Hepatocyte (in vitro differentiated cells): Measurements from ENCODE around the gene IL12RB2. TPM values are rescaled to one million over a fixed set of nuclear protein-coding genes. Genes with fewer than 3 reads are reported as not detected.

Experiments used
- DNase-seq: peaks from one replicate; pipeline ENCODE4 v3.0.0-alpha.2; 2016; ENCODE audit warnings: low spot score
- H2AFZ ChIP-seq: fragments of 200-600 bp; sonication (generic); 2 replicates; pipeline ENCODE4 v1.6.0; 2016; ENCODE audit warnings: antibody characterized with exemption, mild to moderate bottlenecking
- H3K27ac ChIP-seq: fragments of 200-600 bp; sonication (generic); 2 replicates; pipeline ENCODE4 v1.5.1; 2016; ENCODE audit warnings: mild to moderate bottlenecking
- H3K27me3 ChIP-seq: fragments of 200-600 bp; sonication (generic); 2 replicates; pipeline ENCODE4 v1.6.1; 2016
- H3K36me3 ChIP-seq: fragments of 200-600 bp; sonication (generic); replicated peaks from 2 replicates; pipeline ENCODE4 v1.5.1; 2016; ENCODE audit warnings: low read depth; ENCODE audit not compliant: insufficient read depth
- H3K4me1 ChIP-seq: fragments of 200-600 bp; sonication (generic); 2 replicates; pipeline ENCODE4 v1.5.1; 2016; ENCODE audit warnings: mild to moderate bottlenecking, moderate library complexity; ENCODE audit not compliant: insufficient read depth
- H3K4me2 ChIP-seq: fragments of 200-600 bp; sonication (generic); 2 replicates; pipeline ENCODE4 v1.6.0; 2016
- H3K4me3 ChIP-seq: fragments of 200-600 bp; sonication (generic); 2 replicates; pipeline ENCODE4 v1.5.1; 2016; ENCODE audit warnings: mild to moderate bottlenecking
- H3K79me2 ChIP-seq: fragments of 200-600 bp; sonication (generic); 2 replicates; pipeline ENCODE4 v1.6.0; 2017; ENCODE audit warnings: mild to moderate bottlenecking
- H3K9me2 ChIP-seq: fragments of 200-600 bp; sonication (generic); replicated peaks from 2 replicates; pipeline ENCODE4 v1.6.0; 2017; ENCODE audit warnings: mild to moderate bottlenecking; ENCODE audit not compliant: insufficient read depth
- H3K9me3 ChIP-seq: fragments of 200-600 bp; sonication (generic); 2 replicates; pipeline ENCODE4 v1.5.1; 2016; ENCODE audit warnings: low read depth, mild to moderate bottlenecking
- H4K20me1 ChIP-seq: fragments of 200-600 bp; sonication (generic); 2 replicates; pipeline ENCODE4 v1.6.0; 2016; ENCODE audit warnings: mild to moderate bottlenecking; ENCODE audit not compliant: insufficient read depth, poor library complexity, severe bottlenecking
- CTCF ChIP-seq: fragments of 200-600 bp; sonication (generic); IDR thresholded peaks from 2 replicates; pipeline ENCODE4 v1.5.1; 2016; ENCODE audit warnings: antibody characterized with exemption, mild to moderate bottlenecking; ENCODE audit not compliant: poor library complexity
- EZH2 ChIP-seq: fragments of 200-600 bp; sonication (generic); IDR thresholded peaks from 2 replicates; pipeline ENCODE4 v1.6.1; 2016; ENCODE audit warnings: antibody characterized with exemption, mild to moderate bottlenecking, borderline replicate concordance
- EZH2phosphoT487 ChIP-seq: fragments of 200-600 bp; sonication (generic); IDR thresholded peaks from one replicate; pipeline ENCODE4 v1.6.1; 2018; ENCODE audit warnings: antibody characterized with exemption, mild to moderate bottlenecking, low read depth, moderate library complexity; ENCODE audit not compliant: unreplicated experiment, severe bottlenecking
- WGBS: methylation state at CpG from one replicate; pipeline ENCODE4 v1.1.6; 2016; ENCODE audit warnings: low lambda C conversion rate; ENCODE audit errors: missing lambda C conversion rate; 5-methylcytosine and 5-hydroxymethylcytosine counted together
- polyA plus RNA-seq: library from polyadenylated mRNA; unstranded; fragments of >200 nt; fragmentation: Nextera tagmentation; extraction: Ambion mirVana; gene quantifications from 2 replicates; pipeline ENCODE4 v1.2.1, GENCODE V29; 2016
- total RNA-seq: library from RNA; depleted of rRNA; stranded (reverse); fragments of >200 nt; gene quantifications from 2 replicates; pipeline ENCODE4 v1.2.3, GENCODE V29; 2014

The IL12RB2 gene
- total and polyA plus RNA-seq, 2 experiments from 2014 or later, result 0.47 TPM; not detected in 1

- H3K9me2 ChIP-seq, result no peaks in the 10 kb centered on the region
- H3K4me2 ChIP-seq, result peak overlapping the region; percentile 83
- H3K9me3 ChIP-seq, result no peaks in the 10 kb centered on the region
- H3K4me1 ChIP-seq, result peaks cover 19% of the 10 kb centered on the region
- no peak for TF ChIP-seq EZH2
- TF ChIP-seq EZH2phosphoT487, result no peak
- no peak for TF ChIP-seq CTCF
- peaks cover 59% of the 10 kb centered on the region for H4K20me1 ChIP-seq
- no peaks in the 10 kb centered on the region for H3K36me3 ChIP-seq
- peaks cover 61% of the 10 kb centered on the region for H3K79me2 ChIP-seq
- H3K4me3 ChIP-seq, result peak overlapping the region; percentile 80
- peak; percentile 22 for DNase-seq
- under 1% methylated on average over 25 of the region's 25 CpGs for WGBS
- H3K27ac ChIP-seq, result peak overlapping the region; percentile 92
- no peak overlapping the region for H2AFZ ChIP-seq
- H3K27me3 ChIP-seq, result no peaks in the 10 kb centered on the region
Observed at GRCh38 chr1:67429011-67429527, 121.4 kb downstream of the IL12RB2 start.

- no peaks in the 10 kb centered on the region for H3K36me3 ChIP-seq
- H3K27me3 ChIP-seq, result no peaks in the 10 kb centered on the region
- no peaks in the 10 kb centered on the region for H3K9me3 ChIP-seq
- TF ChIP-seq EZH2 (no peak), EZH2phosphoT487 (no peak), CTCF (no peak)
- DNase-seq, result peak; percentile 44
- peak overlapping the region; percentile 80 for H3K4me3 ChIP-seq
- peaks cover 19% of the 10 kb centered on the region for H3K4me1 ChIP-seq
- H4K20me1 ChIP-seq, result peaks cover 52% of the 10 kb centered on the region
- no peaks in the 10 kb centered on the region for H3K9me2 ChIP-seq
- H3K27ac ChIP-seq, result peak overlapping the region; percentile 92
- H3K4me2 ChIP-seq, result peak overlapping the region; percentile 83
- H2AFZ ChIP-seq, result peak overlapping the region; percentile 94
- peaks cover 54% of the 10 kb centered on the region for H3K79me2 ChIP-seq
- WGBS, result 1% methylated on average over 69 of the region's 69 CpGs
Observed at GRCh38 chr1:67429528-67430357, 122.1 kb downstream of the IL12RB2 start.

- Histone ChIP-seq H3K4me3 (peak within 1 kb of the TSS; percentile 80), H3K27ac (peak within 1 kb of the TSS; percentile 92), H3K9me3 (no peaks in the 10 kb centered on the region), H3K27me3 (no peaks in the 10 kb centered on the region), H4K20me1 (peaks cover 44% of the 10 kb centered on the region), H2AFZ (peak within 1 kb of the TSS; percentile 94), H3K4me2 (peak within 1 kb of the TSS; percentile 83), H3K9me2 (no peaks in the 10 kb centered on the region), H3K36me3 (no peaks in the 10 kb centered on the region), H3K4me1 (peaks cover 19% of the 10 kb centered on the region), H3K79me2 (peaks cover 46% of the 10 kb centered on the region)
- TF ChIP-seq CTCF, result no peak
- peak; percentile 97 for DNase-seq
- WGBS, result under 1% methylated on average over 60 of the region's 62 CpGs
Observed at GRCh38 chr1:67430358-67431155, 122.9 kb downstream of the IL12RB2 start, which contains the start of gene SERBP1. TSS of gene SERBP1 (minus strand) at chr1:67430402. CDS start at chr1:67430300, 102 bp downstream.
